ENCODE results near the gene TLCD1.

TLCD1 gene

GRCh38 chr17:28726226-28726626, at the start of gene TLCD1:
Gene TLCD1, minus strand, starts transcription at chr17:28726233. Its CDS starts 136 bp downstream, at chr17:28726097.
- DNase-seq: peak; percentile 89 to 92

GRCh38 chr17:28774206-28774605, 48.2 kb upstream of the TLCD1 start:
- no peak for DNase-seq

GRCh38 chr17:28773736-28774135, 47.7 kb upstream of the TLCD1 start:
- no peak for DNase-seq

- DNase-seq: no peak
Measured at GRCh38 chr17:28765038-28765437, 39.0 kb upstream of the TLCD1 start.

GRCh38 chr17:28763804-28764266, 37.8 kb upstream of the TLCD1 start:
- DNase-seq: peak; percentile 83 to 86

- DNase-seq: peak in 1 of 2 experiments; percentile 34
Measured at GRCh38 chr17:28763137-28763799, 37.2 kb upstream of the TLCD1 start.

- no peak for DNase-seq
Measured at GRCh38 chr17:28760601-28761562, 34.8 kb upstream of the TLCD1 start.

- DNase-seq: no peak
Measured at GRCh38 chr17:28759256-28759865, 33.3 kb upstream of the TLCD1 start.

GRCh38 chr17:28758411-28759121, 32.5 kb upstream of the TLCD1 start:
- no peak for DNase-seq

- no peak for DNase-seq
Measured at GRCh38 chr17:28756049-28756804, 30.2 kb upstream of the TLCD1 start.

GRCh38 chr17:28755486-28755885, 29.5 kb upstream of the TLCD1 start:
- no peak for DNase-seq

GRCh38 chr17:28751600-28752366, 25.8 kb upstream of the TLCD1 start:
- DNase-seq: no peak

- peak; percentile 94 to 95 for DNase-seq
Measured at GRCh38 chr17:28750178-28751047, 24.4 kb upstream of the TLCD1 start.

- no peak for DNase-seq
Measured at GRCh38 chr17:28749516-28750177, 23.6 kb upstream of the TLCD1 start.

GRCh38 chr17:28748852-28749515, 23.0 kb upstream of the TLCD1 start:
- DNase-seq: no peak

GRCh38 chr17:28747801-28748750, 22.0 kb upstream of the TLCD1 start:
- no peak for DNase-seq

GRCh38 chr17:28747051-28747691, 21.1 kb upstream of the TLCD1 start:
- no peak for DNase-seq
